Lower leg skin (tissue), 3 donors: Measurements from ENCODE around the gene COL18A1.

Source experiments
- POLR2A ChIP-seq, 2 donors: fragments of 450-650 bp; IDR thresholded peaks; one replicate each; pipeline ENCODE4 v1.6.1; 2016 to 2017; ENCODE audit warnings: antibody characterized with exemption in 2 of 2, mild to moderate bottlenecking in 1 of 2, moderate library complexity in 1 of 2
- TF ChIP-seq, protein P1 (sequence below), 3 donors: fragments of 450-650 bp; IDR thresholded peaks; one replicate each; pipeline ENCODE4 v1.5.1; 2016; ENCODE audit warnings: antibody characterized with exemption in 3 of 3, mild to moderate bottlenecking in 3 of 3, moderate library complexity in 2 of 3

- TF ChIP-seq, protein P1, sequence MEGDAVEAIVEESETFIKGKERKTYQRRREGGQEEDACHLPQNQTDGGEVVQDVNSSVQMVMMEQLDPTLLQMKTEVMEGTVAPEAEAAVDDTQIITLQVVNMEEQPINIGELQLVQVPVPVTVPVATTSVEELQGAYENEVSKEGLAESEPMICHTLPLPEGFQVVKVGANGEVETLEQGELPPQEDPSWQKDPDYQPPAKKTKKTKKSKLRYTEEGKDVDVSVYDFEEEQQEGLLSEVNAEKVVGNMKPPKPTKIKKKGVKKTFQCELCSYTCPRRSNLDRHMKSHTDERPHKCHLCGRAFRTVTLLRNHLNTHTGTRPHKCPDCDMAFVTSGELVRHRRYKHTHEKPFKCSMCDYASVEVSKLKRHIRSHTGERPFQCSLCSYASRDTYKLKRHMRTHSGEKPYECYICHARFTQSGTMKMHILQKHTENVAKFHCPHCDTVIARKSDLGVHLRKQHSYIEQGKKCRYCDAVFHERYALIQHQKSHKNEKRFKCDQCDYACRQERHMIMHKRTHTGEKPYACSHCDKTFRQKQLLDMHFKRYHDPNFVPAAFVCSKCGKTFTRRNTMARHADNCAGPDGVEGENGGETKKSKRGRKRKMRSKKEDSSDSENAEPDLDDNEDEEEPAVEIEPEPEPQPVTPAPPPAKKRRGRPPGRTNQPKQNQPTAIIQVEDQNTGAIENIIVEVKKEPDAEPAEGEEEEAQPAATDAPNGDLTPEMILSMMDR (IDR thresholded peaks at IDR 0.05) = no peak
- TF ChIP-seq POLR2A (IDR thresholded peaks at IDR 0.05) = no peak
Observed at GRCh38 chr21:45431781-45432572, 27.0 kb downstream of the COL18A1 start.
